GM12878 (cell line): ENCODE data around the gene IL36G. TPM values are rescaled to one million over a fixed set of nuclear protein-coding genes. Genes with fewer than 3 reads are reported as not detected.

ENCODE experiments used
- ATAC-seq: fragments of 200-7000 bp; cut with Tn5 transposase; 3 replicates; pipeline ENCODE4 v1.9.1; 2020; ENCODE audit warnings: mild to moderate bottlenecking, moderate library complexity
- BruUV-seq: library from RNA; stranded (reverse); fragments of 400-500 nt; replicated peaks from 2 replicates; lab custom pipeline; 2021; lab: Mats Ljungman, UMichigan
- CTCF ChIA-PET: fragments of 300-600 bp; sonication (Branson Sonifier 250); formaldehyde crosslinking; extraction: SDS; loops from one replicate; lab custom pipeline; 2021; ENCODE audit warnings: inconsistent platforms; lab: Yijun Ruan, JAX
- POLR2A ChIA-PET: fragments of 350-600 bp; formaldehyde crosslinking; extraction: SDS; loops from one replicate; lab custom pipeline; 2021; ENCODE audit warnings: inconsistent platforms; lab: Charles Lee
- RAD21 ChIA-PET: fragments of 300-600 bp; sonication (Branson Sonifier 250); formaldehyde crosslinking; loops from one replicate; lab custom pipeline; 2023; ENCODE audit warnings: antibody characterized with exemption; ENCODE audit not compliant: unreplicated experiment; lab: Charles Lee
- SMC1A ChIA-PET: fragments of 300-600 bp; sonication (Branson Sonifier 250); formaldehyde crosslinking; loops from one replicate; lab custom pipeline; 2023; ENCODE audit not compliant: unreplicated experiment, uncharacterized antibody; lab: Charles Lee
- DNase-seq: peaks from one replicate; pipeline ENCODE4 v3.0.0-alpha.2; 2011; ENCODE audit warnings: low read depth, low spot score
- FAIRE-seq: peaks from 3 replicates; lab custom pipeline; 2011; peaks lifted over from hg19 to GRCh38; lab: Jason Lieb, UNC
- H2AFZ ChIP-seq: 2 replicates; pipeline ENCODE4 v1.6.0; 2011; ENCODE audit warnings: low read depth, low read length, control low read depth; ENCODE audit not compliant: control insufficient read depth
- H3K27ac ChIP-seq: 2 replicates; pipeline ENCODE4 v1.5.1; 2011; ENCODE audit warnings: control low read depth; ENCODE audit not compliant: control insufficient read depth, insufficient read depth
- H3K27me3 ChIP-seq, 2 experiments: replicated peaks in 1 of 2; 2 replicates each; pipeline versions ENCODE4 v1.6.0 to v1.6.1; 2011; ENCODE audit warnings: low read length in 1 of 2; ENCODE audit not compliant: control insufficient read depth in 2 of 2, insufficient read depth in 2 of 2
- H3K36me3 ChIP-seq, 2 experiments: 2 replicates each; pipeline ENCODE4 v1.5.1; 2011; ENCODE audit warnings: low read length in 1 of 2; ENCODE audit not compliant: control insufficient read depth in 2 of 2, insufficient read depth in 2 of 2
- H3K4me1 ChIP-seq: 2 replicates; pipeline ENCODE4 v1.6.1; 2011; ENCODE audit warnings: mild to moderate bottlenecking, low read length, moderate library complexity, mixed read lengths; ENCODE audit not compliant: control insufficient read depth, insufficient read depth
- H3K4me2 ChIP-seq: 2 replicates; pipeline ENCODE4 v1.6.0; 2011; ENCODE audit warnings: control low read depth; ENCODE audit not compliant: control insufficient read depth, insufficient read depth
- H3K4me3 ChIP-seq: fragments of 200-600 bp; sonication (generic); 2 replicates; pipeline ENCODE4 v1.5.1; 2016
- H3K79me2 ChIP-seq: 2 replicates; pipeline ENCODE4 v1.6.0; 2011; ENCODE audit warnings: low read length; ENCODE audit not compliant: control insufficient read depth, insufficient read depth
- H3K9ac ChIP-seq: 2 replicates; pipeline ENCODE4 v1.8.0; 2011; ENCODE audit warnings: low read length, control low read depth, mixed read lengths; ENCODE audit not compliant: control insufficient read depth, insufficient read depth
- H3K9me3 ChIP-seq: replicated peaks from 3 replicates; pipeline ENCODE4 v1.5.1; 2011; ENCODE audit warnings: mild to moderate bottlenecking, low read length; ENCODE audit not compliant: control insufficient read depth, insufficient read depth
- H4K20me1 ChIP-seq: 2 replicates; pipeline ENCODE4 v1.6.0; 2011; ENCODE audit not compliant: control insufficient read depth, insufficient read depth
- ATF7 ChIP-seq: fragments of 450-650 bp; IDR thresholded peaks from 2 replicates; pipeline ENCODE4 v1.6.1; 2016; ENCODE audit warnings: low read depth, mild to moderate bottlenecking
- CHD2 ChIP-seq: IDR thresholded peaks from 2 replicates; pipeline ENCODE4 v1.6.1; 2011; ENCODE audit warnings: low read depth, low read length, improper control_type of control experiment, borderline replicate concordance
- CHD4 ChIP-seq: fragments of 200-600 bp; sonication (generic); IDR thresholded peaks from 2 replicates; pipeline ENCODE4 v1.6.1; 2016; ENCODE audit warnings: mild to moderate bottlenecking
- CREM ChIP-seq: IDR thresholded peaks from 2 replicates; pipeline ENCODE4 v1.6.1; 2014; ENCODE audit warnings: antibody characterized with exemption, low read depth
- KDM1A ChIP-seq: fragments of 200-600 bp; sonication (generic); IDR thresholded peaks from 2 replicates; pipeline ENCODE4 v1.6.1; 2016; ENCODE audit warnings: borderline replicate concordance
- POU2F2 ChIP-seq: IDR thresholded peaks from 3 replicates; pipeline ENCODE4 v1.6.1; 2011; ENCODE audit warnings: low read depth, mild to moderate bottlenecking, low read length, borderline replicate concordance
- RAD51 ChIP-seq: fragments of 450-650 bp; IDR thresholded peaks from 2 replicates; pipeline ENCODE4 v1.6.1; 2016; ENCODE audit warnings: moderate library complexity, mild to moderate bottlenecking, inconsistent platforms
- RUNX3 ChIP-seq: IDR thresholded peaks from 2 replicates; pipeline ENCODE4 v1.6.1; 2012; ENCODE audit warnings: low read length, inconsistent platforms
- SIX5 ChIP-seq: IDR thresholded peaks from 2 replicates; pipeline ENCODE4 v1.6.1; 2011; ENCODE audit warnings: mild to moderate bottlenecking, low read depth, low read length, moderate library complexity; ENCODE audit not compliant: severe bottlenecking
- SUPT20H ChIP-seq: IDR thresholded peaks from 2 replicates; pipeline ENCODE4 v1.6.1; 2011; ENCODE audit warnings: low read depth, mild to moderate bottlenecking, low read length, moderate library complexity, borderline replicate concordance; ENCODE audit not compliant: control insufficient read depth
- SUZ12 ChIP-seq: fragments of 200-600 bp; sonication (generic); IDR thresholded peaks from one replicate; pipeline ENCODE4 v1.6.1; 2018; ENCODE audit warnings: antibody characterized with exemption, mild to moderate bottlenecking; ENCODE audit not compliant: unreplicated experiment
- YBX1 ChIP-seq: fragments of 450-650 bp; IDR thresholded peaks from 2 replicates; pipeline ENCODE4 v1.6.1; 2016; ENCODE audit warnings: antibody characterized with exemption
- ZSCAN29 ChIP-seq: fragments of 450-650 bp; IDR thresholded peaks from 2 replicates; pipeline ENCODE4 v1.6.1; 2017; ENCODE audit warnings: mild to moderate bottlenecking, moderate library complexity
- WGBS: methylation state at CpG from one replicate; pipeline ENCODE4 v1.1.6; 2016; ENCODE audit warnings: low lambda C conversion rate; ENCODE audit not compliant: insufficient replicate concordance, insufficient coverage; ENCODE audit errors: missing lambda C conversion rate; 5-methylcytosine and 5-hydroxymethylcytosine counted together
- in situ Hi-C: fragments of 300-500 bp; cut with MboI; formaldehyde crosslinking; loops from 9 replicates; pipeline ENCODE4 v1.14.3; 2018; ENCODE audit warnings: mixed read lengths
- intact Hi-C: fragments of 100-400 bp; cut with micrococcal nuclease; formaldehyde crosslinking; loops from one replicate; pipeline ENCODE4 v1.14.2; 2022; ENCODE audit not compliant: unreplicated experiment
- polyA plus RNA-seq, 11 experiments: library from polyadenylated mRNA; depleted of rRNA in 4 of 11; unstranded in 6 of 11; stranded (reverse) in 5 of 11; fragments of >200 nt; fragmentation: Nextera tagmentation in 4 of 11; fragmentation: Illumina TruSeq in 1 of 11; extraction: Ambion mirVana in 4 of 11; extraction: Trizol in 1 of 11; gene quantifications; 1 replicate in 1 of 11; 2 replicates in 10 of 11; pipeline versions ENCODE4 v1.2.1 to v1.2.3, GENCODE V29; 2011 to 2016; ENCODE audit warnings: inconsistent platforms in 2 of 11, missing spikeins in 2 of 11, low read depth in 1 of 11
- total RNA-seq, 4 experiments: library from RNA; depleted of rRNA in 3 of 4; stranded (reverse); fragments of >200 nt in 3 of 4; fragmentation: Illumina TruSeq in 1 of 4; extraction: Trizol in 1 of 4; gene quantifications; 2 replicates each; pipeline versions ENCODE4 v1.2.1 to v1.2.3, GENCODE V29; 2013 to 2021
- TF ChIP-seq, protein P1 (sequence below): fragments of 450-650 bp; formaldehyde crosslinking; IDR thresholded peaks from 2 replicates; pipeline ENCODE4 v1.5.0; 2022; ENCODE audit warnings: mild to moderate bottlenecking, missing genetic modification characterization
- TF ChIP-seq, protein P2 (sequence below): IDR thresholded peaks from 2 replicates; pipeline ENCODE4 v1.6.1; 2012; ENCODE audit warnings: low read length, inconsistent platforms

Gene IL36G
- total and polyA plus RNA-seq, 10 of the 15 experiments (the other 5 are each of a cell fraction or from before 2014, with no cell fraction given): 0.10 TPM; not detected in 9

DNA sequence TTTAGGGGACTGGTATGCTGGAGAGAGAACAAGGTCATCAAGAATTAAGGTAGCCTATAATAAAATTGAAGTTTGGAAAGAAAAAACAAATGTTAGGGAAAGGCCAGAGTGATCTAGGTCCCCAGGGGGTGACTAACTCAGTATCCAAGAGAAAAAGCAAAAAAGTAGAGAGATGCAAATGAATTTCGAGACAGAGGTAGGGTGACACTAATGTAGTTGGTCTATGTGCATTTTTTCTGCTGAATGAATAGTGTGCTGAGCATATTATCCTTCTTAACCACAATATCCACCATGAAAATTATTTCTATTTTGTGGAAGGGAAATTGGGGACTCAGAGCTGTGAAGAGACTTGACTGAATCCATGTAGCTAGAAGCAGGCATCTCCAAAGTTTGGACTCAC lies 37.2 kb downstream of the IL36G start:
- H3K36me3 ChIP-seq: no peaks in the 10 kb centered on the region

DNA sequence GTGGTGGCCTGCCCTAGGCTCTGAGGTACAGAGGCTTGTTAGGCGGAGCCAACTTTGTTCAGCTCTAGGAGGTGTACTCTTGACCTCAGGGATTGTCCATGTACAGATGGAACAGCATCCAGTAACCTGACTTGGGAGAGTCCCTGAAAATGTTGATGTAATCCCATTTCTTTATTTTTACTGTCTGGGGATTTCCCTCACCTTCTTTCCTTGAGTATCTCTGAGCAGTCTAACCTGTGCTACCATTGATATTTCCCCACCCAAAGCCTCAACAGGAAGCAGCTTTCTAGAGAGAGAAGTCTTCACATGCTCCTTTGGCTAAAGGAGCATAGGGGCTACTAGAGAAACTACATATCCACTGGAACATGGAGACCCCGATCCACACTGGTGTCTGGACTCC lies 37.8 kb downstream of the IL36G start:
- FAIRE-seq (no peak), DNase-seq (no peak), ATAC-seq (no peak)
- no peak overlapping the region for H3K4me3 ChIP-seq
- SMC1A ChIA-PET: no interaction called here
- in situ Hi-C loops: no loop called here
- no peak overlapping the region for H3K9ac ChIP-seq
- POLR2A ChIA-PET: interaction anchor here (0.6 kb wide), 1 partner anchor 977 kb away, joined by 4 read pairs; no protein-coding TSS in a partner anchor
- no peaks in the 10 kb centered on the region for H3K27me3 ChIP-seq
- intact Hi-C loops: no loop called here
- no peaks in the 10 kb centered on the region for H4K20me1 ChIP-seq
- no TSS peak for BruUV-seq
- H3K9me3 ChIP-seq: no peaks in the 10 kb centered on the region; the same call in 1 of the 3 replicates
- RAD21 ChIA-PET: no interaction called here
- no peaks in the 10 kb centered on the region for H3K79me2 ChIP-seq
- 2% methylated on average over 2 of the region's 2 CpGs for WGBS
- H3K4me2 ChIP-seq: no peak overlapping the region
- H3K4me1 ChIP-seq: no peaks in the 10 kb centered on the region
- H2AFZ ChIP-seq: no peak overlapping the region
- no peak overlapping the region for H3K27ac ChIP-seq
- CTCF ChIA-PET: no interaction called here
- no peaks in the 10 kb centered on the region for H3K36me3 ChIP-seq
- TF ChIP-seq SUPT20H (no peak), SUZ12 (no peak), CHD4 (no peak), YBX1 (no peak), RUNX3 (no peak), SIX5 (no peak), POU2F2 (no peak), CREM (no peak), ZSCAN29 (no peak), ATF7 (no peak)
- TF ChIP-seq, protein P1, sequence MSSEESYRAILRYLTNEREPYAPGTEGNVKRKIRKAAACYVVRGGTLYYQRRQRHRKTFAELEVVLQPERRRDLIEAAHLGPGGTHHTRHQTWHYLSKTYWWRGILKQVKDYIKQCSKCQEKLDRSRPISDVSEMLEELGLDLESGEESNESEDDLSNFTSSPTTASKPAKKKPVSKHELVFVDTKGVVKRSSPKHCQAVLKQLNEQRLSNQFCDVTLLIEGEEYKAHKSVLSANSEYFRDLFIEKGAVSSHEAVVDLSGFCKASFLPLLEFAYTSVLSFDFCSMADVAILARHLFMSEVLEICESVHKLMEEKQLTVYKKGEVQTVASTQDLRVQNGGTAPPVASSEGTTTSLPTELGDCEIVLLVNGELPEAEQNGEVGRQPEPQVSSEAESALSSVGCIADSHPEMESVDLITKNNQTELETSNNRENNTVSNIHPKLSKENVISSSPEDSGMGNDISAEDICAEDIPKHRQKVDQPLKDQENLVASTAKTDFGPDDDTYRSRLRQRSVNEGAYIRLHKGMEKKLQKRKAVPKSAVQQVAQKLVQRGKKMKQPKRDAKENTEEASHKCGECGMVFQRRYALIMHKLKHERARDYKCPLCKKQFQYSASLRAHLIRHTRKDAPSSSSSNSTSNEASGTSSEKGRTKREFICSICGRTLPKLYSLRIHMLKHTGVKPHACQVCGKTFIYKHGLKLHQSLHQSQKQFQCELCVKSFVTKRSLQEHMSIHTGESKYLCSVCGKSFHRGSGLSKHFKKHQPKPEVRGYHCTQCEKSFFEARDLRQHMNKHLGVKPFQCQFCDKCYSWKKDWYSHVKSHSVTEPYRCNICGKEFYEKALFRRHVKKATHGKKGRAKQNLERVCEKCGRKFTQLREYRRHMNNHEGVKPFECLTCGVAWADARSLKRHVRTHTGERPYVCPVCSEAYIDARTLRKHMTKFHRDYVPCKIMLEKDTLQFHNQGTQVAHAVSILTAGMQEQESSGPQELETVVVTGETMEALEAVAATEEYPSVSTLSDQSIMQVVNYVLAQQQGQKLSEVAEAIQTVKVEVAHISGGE (CRISPR knock-in tag): no peak
- TF ChIP-seq, protein P2, sequence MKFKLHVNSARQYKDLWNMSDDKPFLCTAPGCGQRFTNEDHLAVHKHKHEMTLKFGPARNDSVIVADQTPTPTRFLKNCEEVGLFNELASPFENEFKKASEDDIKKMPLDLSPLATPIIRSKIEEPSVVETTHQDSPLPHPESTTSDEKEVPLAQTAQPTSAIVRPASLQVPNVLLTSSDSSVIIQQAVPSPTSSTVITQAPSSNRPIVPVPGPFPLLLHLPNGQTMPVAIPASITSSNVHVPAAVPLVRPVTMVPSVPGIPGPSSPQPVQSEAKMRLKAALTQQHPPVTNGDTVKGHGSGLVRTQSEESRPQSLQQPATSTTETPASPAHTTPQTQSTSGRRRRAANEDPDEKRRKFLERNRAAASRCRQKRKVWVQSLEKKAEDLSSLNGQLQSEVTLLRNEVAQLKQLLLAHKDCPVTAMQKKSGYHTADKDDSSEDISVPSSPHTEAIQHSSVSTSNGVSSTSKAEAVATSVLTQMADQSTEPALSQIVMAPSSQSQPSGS: no peak

More for the DNA sequence above, 37.2 kb downstream of the IL36G start:
- in situ Hi-C loops: no loop called here
- no TSS peak for BruUV-seq
- ChIA-PET CTCF (no interaction called here), POLR2A (no interaction called here), SMC1A (no interaction called here), RAD21 (no interaction called here)
- DNase-seq (no peak), ATAC-seq (no peak)
- no peak overlapping the region for H3K9ac ChIP-seq
- intact Hi-C loops: no loop called here
- no peaks in the 10 kb centered on the region for H3K79me2 ChIP-seq
- WGBS: 0% methylated on average over 1 of the region's 1 CpG
- H3K27me3 ChIP-seq: no peaks in the 10 kb centered on the region
- H4K20me1 ChIP-seq: no peaks in the 10 kb centered on the region
- no peaks in the 10 kb centered on the region; the same call in 1 of the 3 replicates for H3K9me3 ChIP-seq
- no peak overlapping the region for H3K4me3 ChIP-seq
- H3K27ac ChIP-seq: no peak overlapping the region
- H2AFZ ChIP-seq: no peak overlapping the region
- H3K4me1 ChIP-seq: no peaks in the 10 kb centered on the region
- no peak for TF ChIP-seq CHD2
- TF ChIP-seq RAD51: no peak
- no peak for TF ChIP-seq KDM1A
- TF ChIP-seq, all 136 proteins: peak for 0
- FAIRE-seq: no peak
- H3K4me2 ChIP-seq: no peak overlapping the region
